Uterus (tissue), 4 donors: Measurements from ENCODE around the gene CLPTM1L. TPM values are rescaled to one million over a fixed set of nuclear protein-coding genes. Genes with fewer than 3 reads are reported as not detected.

ENCODE experiments used
- DNase-seq, 2 donors: peaks; one replicate each; pipeline ENCODE4 v3.0.0-alpha.2; 2019 to 2020
- H3K27ac ChIP-seq, 2 donors: fragments of 200-600 bp; sonication (generic); 1 replicate in 1 of 2; 2 replicates in 1 of 2; pipeline ENCODE4 v1.5.1; 2016 to 2018
- H3K27me3 ChIP-seq, 2 donors: fragments of 200-600 bp; sonication (generic); one replicate each; pipeline ENCODE4 v1.5.1; 2018 to 2019; ENCODE audit warnings: control low read depth in 1 of 2
- H3K36me3 ChIP-seq, 2 donors: fragments of 200-600 bp; sonication (generic); one replicate each; pipeline ENCODE4 v1.5.1; 2019; ENCODE audit warnings: control low read depth in 1 of 2
- H3K4me1 ChIP-seq, 2 donors: fragments of 200-600 bp; sonication (generic); one replicate each; pipeline ENCODE4 v1.5.1; 2018 to 2019; ENCODE audit warnings: control low read depth in 1 of 2
- H3K4me3 ChIP-seq, 2 donors: fragments of 200-600 bp; sonication (generic); 1 replicate in 1 of 2; 2 replicates in 1 of 2; pipeline ENCODE4 v1.5.1; 2018 to 2019; ENCODE audit warnings: mild to moderate bottlenecking in 1 of 2
- H3K9me3 ChIP-seq, 2 donors: fragments of 200-600 bp; sonication (generic); one replicate each; pipeline ENCODE4 v1.5.1; 2019; ENCODE audit warnings: control low read depth in 1 of 2
- POLR2A ChIP-seq, 2 donors: fragments of 450-650 bp; IDR thresholded peaks; one replicate each; pipeline ENCODE4 v1.6.1; 2016; ENCODE audit warnings: antibody characterized with exemption in 2 of 2, mild to moderate bottlenecking in 1 of 2, moderate library complexity in 1 of 2
- intact Hi-C: fragments of 100-400 bp; cut with DNase I; formaldehyde crosslinking; loops from one replicate; pipeline ENCODE4 v1.15.1; 2023; ENCODE audit warnings: low total_unique reads
- microRNA-seq: library from miRNA; unstranded; fragments of <30 nt; microRNA quantifications from one replicate; pipeline ENCODE4, GENCODE V29; 2016; ENCODE audit warnings: borderline microRNAs expressed, borderline replicate concordance
- small RNA-seq: library from RNA; depleted of rRNA; stranded (forward); fragments of <200 nt; gene quantifications from one replicate; pipeline ENCODE3, GENCODE V24; 2016
- total RNA-seq, 4 donors: library from RNA; depleted of rRNA in 3 of 4; stranded (reverse); fragments of >200 nt in 3 of 4; gene quantifications; one replicate each; pipeline versions ENCODE4 v1.1.0 to v1.2.4, GENCODE V29; 2014 to 2023
- TF ChIP-seq, protein P1 (sequence below), 4 experiments: fragments of 200-600 bp in 2 of 4; fragments of 450-650 bp in 2 of 4; sonication (generic) in 2 of 4; IDR thresholded peaks; one replicate each; pipeline ENCODE4 v1.5.1; 2016 to 2019; ENCODE audit warnings: antibody characterized with exemption in 4 of 4, mild to moderate bottlenecking in 2 of 4, moderate library complexity in 1 of 4
- donor health status: DM: yes; HTN: yes; CAD: no.

The CLPTM1L gene
- total RNA-seq, 4 donors from 2014 or later: 63.2 to 74.3 (median 71.1) TPM

DNA sequence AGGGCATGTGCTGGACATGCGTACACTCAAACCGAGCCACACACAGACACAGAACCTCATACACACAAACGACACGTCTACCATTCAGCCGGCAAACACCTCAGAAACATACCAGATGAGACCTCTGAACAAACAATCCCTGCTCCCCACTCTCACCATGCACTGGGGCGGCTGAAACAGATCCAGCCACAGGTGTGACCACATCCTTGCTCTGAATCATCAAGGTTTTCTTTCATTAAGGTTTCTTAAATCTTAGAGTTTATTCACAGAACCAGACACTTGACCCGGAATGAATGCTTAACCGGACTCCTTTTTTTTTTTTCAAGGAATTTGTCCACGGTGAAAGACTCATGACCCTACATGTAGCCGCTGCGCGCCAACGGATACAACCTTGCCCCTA is 76.2 kb downstream of the CLPTM1L start:
- intact Hi-C loops: no loop called here
- H3K9me3 ChIP-seq: no peaks in the 10 kb centered on the region
- DNase-seq: no peak
- no peaks in the 10 kb centered on the region for H3K36me3 ChIP-seq
- H3K27me3 ChIP-seq: no peaks in the 10 kb centered on the region
- no peak overlapping the region for H3K27ac ChIP-seq
- H3K4me1 ChIP-seq: no peaks in the 10 kb centered on the region
- no peak overlapping the region for H3K4me3 ChIP-seq
- TF ChIP-seq, protein P1, sequence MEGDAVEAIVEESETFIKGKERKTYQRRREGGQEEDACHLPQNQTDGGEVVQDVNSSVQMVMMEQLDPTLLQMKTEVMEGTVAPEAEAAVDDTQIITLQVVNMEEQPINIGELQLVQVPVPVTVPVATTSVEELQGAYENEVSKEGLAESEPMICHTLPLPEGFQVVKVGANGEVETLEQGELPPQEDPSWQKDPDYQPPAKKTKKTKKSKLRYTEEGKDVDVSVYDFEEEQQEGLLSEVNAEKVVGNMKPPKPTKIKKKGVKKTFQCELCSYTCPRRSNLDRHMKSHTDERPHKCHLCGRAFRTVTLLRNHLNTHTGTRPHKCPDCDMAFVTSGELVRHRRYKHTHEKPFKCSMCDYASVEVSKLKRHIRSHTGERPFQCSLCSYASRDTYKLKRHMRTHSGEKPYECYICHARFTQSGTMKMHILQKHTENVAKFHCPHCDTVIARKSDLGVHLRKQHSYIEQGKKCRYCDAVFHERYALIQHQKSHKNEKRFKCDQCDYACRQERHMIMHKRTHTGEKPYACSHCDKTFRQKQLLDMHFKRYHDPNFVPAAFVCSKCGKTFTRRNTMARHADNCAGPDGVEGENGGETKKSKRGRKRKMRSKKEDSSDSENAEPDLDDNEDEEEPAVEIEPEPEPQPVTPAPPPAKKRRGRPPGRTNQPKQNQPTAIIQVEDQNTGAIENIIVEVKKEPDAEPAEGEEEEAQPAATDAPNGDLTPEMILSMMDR (IDR thresholded peaks at IDR 0.05): no peak
- TF ChIP-seq POLR2A (IDR thresholded peaks at IDR 0.05): no peak

DNA sequence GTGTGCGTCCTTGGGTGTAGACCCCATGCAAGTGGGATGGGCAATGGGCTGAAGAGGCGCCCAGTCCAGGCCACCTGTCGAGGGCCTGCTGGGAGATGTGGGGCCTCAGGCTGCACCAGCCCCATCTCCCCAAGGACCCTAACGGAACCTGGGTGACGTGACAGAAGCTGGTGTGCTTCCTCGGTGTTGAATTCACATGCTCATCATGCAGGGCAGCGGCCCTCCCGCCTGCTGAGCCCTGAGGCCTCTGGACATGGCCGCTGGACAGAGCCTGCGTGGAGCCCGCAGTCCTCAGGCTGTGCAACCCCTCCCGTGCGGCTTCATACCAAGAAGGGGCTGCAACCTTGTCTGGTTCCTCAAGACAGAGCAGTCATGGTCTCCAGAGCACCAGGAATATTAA is 76.8 kb downstream of the CLPTM1L start:
- H3K27ac ChIP-seq: no peak overlapping the region
- no peaks in the 10 kb centered on the region for H3K4me1 ChIP-seq
- no peak overlapping the region for H3K4me3 ChIP-seq
- no peaks in the 10 kb centered on the region for H3K27me3 ChIP-seq
- H3K36me3 ChIP-seq: no peaks in the 10 kb centered on the region
- intact Hi-C loops: no loop called here
- no peaks in the 10 kb centered on the region for H3K9me3 ChIP-seq
- no peak for DNase-seq
- no peak for TF ChIP-seq POLR2A (IDR thresholded peaks at IDR 0.05)
- TF ChIP-seq, protein P1 (IDR thresholded peaks at IDR 0.05): no peak

Small RNA genes within 50 kb of the gene (microRNA-seq; reads per million reads assigned to microRNA genes)
- gene MIR4457: not detected

Small RNA genes within 50 kb of the gene (small RNA-seq; reads per million reads assigned to genes)
- gene MIR4457: not detected

Other genes with a start within 250 kb of the CLPTM1L start
- 10 to 100 TPM in 3 of 4 donors, 1 to 10 TPM in 1; 4.6 to 49.8 (median 15.8) TPM for gene SLC12A7, start 233.0 kb downstream of the CLPTM1L start, total RNA-seq
- under 1 TPM in 1 of 4 donors, not detected in 3; under 0.01 TPM for gene SLC6A19, start 143.5 kb downstream of the CLPTM1L start, total RNA-seq
- not detected for gene SLC6A18, start 119.7 kb downstream of the CLPTM1L start, total RNA-seq
- under 1 TPM in 1 of 4 donors, not detected in 3; 0.26 TPM for gene TERT, start 50.0 kb downstream of the CLPTM1L start, total RNA-seq
- under 1 TPM in 2 of 4 donors, not detected in 2; 0.07 to 0.15 TPM for gene SLC6A3, start 100.3 kb upstream of the CLPTM1L start, total RNA-seq
- 10 to 100 TPM; 21.5 to 51.0 (median 40.0) TPM for gene LPCAT1, start 178.9 kb upstream of the CLPTM1L start, total RNA-seq